ENCODE results near the gene CD151. TPM values are rescaled to one million over a fixed set of nuclear protein-coding genes. Genes with fewer than 3 reads are reported as not detected.
A peak's percentile ranks its signal among the peaks of the same experiment; 100 is the strongest.

CD151 gene
- total RNA-seq, 1 experiment from 2014 or later: 115 TPM

DNA sequence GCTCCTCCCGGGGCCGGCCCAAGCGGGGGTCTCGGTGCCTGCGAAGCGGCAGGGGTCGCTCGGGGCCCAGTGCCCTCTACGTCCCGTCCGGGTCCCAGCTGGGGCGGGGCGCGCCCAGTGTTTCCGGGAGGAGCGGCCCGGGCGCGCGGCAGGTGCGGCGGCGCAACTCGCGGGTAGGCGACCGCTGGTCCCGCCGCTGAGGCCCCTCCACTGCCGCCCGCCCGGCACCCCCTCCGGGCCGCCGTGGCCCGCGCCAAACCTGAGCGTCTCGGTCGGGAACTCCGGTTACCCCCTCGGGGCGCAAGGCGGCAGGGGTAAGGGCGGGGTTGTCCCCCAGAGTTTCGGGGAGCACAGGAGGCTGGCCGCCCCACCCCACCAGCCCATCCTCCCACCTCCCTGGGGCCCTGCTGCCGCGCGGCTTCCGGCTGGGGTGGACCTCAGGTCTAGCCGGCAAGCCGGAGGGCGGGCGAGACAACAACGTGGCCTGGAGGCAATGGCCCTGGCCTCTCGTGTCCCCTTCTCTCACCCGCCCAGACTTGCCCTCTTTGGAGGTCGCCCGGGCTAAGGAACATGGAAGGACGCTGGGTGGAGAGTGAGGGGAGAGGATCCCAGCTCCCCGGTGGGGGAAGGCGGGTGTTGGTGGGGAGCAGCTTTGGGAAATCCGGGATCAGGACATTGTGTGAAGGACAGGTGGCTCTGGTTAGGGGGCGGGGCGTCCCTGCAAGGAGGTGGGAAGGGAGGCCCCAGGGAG, 5.4 kb upstream of the CD151 start (continued):
- TF ChIP-seq, protein P1, sequence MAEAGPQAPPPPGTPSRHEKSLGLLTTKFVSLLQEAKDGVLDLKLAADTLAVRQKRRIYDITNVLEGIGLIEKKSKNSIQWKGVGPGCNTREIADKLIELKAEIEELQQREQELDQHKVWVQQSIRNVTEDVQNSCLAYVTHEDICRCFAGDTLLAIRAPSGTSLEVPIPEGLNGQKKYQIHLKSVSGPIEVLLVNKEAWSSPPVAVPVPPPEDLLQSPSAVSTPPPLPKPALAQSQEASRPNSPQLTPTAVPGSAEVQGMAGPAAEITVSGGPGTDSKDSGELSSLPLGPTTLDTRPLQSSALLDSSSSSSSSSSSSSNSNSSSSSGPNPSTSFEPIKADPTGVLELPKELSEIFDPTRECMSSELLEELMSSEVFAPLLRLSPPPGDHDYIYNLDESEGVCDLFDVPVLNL (CRISPR knock-in tag; IDR thresholded peaks at IDR 0.05; ENCODE audit: borderline replicate concordance, low read depth): no peak
- TF ChIP-seq ATF1 (CRISPR knock-in tag; IDR thresholded peaks at IDR 0.05) (no peak), NFATC4 (CRISPR knock-in tag; IDR thresholded peaks at IDR 0.05) (no peak), ZNF317 (CRISPR knock-in tag; IDR thresholded peaks at IDR 0.05; ENCODE audit: borderline replicate concordance, low read depth) (no peak), TCF7 (CRISPR knock-in tag; IDR thresholded peaks at IDR 0.05; ENCODE audit: low read depth) (no peak), NR3C1 (CRISPR knock-in tag; conservative IDR thresholded peaks at IDR 0.05; ENCODE audit: low read depth) (no peak; the same call in 1 of the 2 replicates), GRHL2 (CRISPR knock-in tag; IDR thresholded peaks at IDR 0.05; ENCODE audit: insufficient replicate concordance, severe bottlenecking) (no peak), FOXP1 (CRISPR knock-in tag; IDR thresholded peaks at IDR 0.05; ENCODE audit: borderline replicate concordance) (no peak; the same call in 1 of the 2 replicates), ZNF416 (CRISPR knock-in tag; IDR thresholded peaks at IDR 0.05) (no peak), E2F1 (CRISPR knock-in tag; IDR thresholded peaks at IDR 0.05) (no peak), ZBTB21 (CRISPR knock-in tag; IDR thresholded peaks at IDR 0.05; ENCODE audit: borderline replicate concordance) (peak; percentile 47; the same call in 1 of the 2 replicates), FOXK1 (CRISPR knock-in tag; IDR thresholded peaks at IDR 0.05) (0 out of 2 replicates have a peak, but pooled peaks have one; percentile 56), MAX (CRISPR knock-in tag; IDR thresholded peaks at IDR 0.05) (peak; percentile 43; the same call in 1 of the 2 replicates), EMX1 (CRISPR knock-in tag; IDR thresholded peaks at IDR 0.05) (no peak), ZNF121 (CRISPR knock-in tag; IDR thresholded peaks at IDR 0.05) (no peak), ETV6 (CRISPR knock-in tag; IDR thresholded peaks at IDR 0.05) (peak; percentile 73; the same call in 1 of the 2 replicates), SP1 (CRISPR knock-in tag; conservative IDR thresholded peaks at IDR 0.05) (peak; percentile 39), CTCF (IDR thresholded peaks at IDR 0.05) (no peak), PRDM15 (CRISPR knock-in tag; IDR thresholded peaks at IDR 0.05) (peak; percentile 86), SOX15 (CRISPR knock-in tag; IDR thresholded peaks at IDR 0.05) (no peak), FOXJ3 (CRISPR knock-in tag; IDR thresholded peaks at IDR 0.05; ENCODE audit: borderline replicate concordance) (no peak), OVOL2 (CRISPR knock-in tag; IDR thresholded peaks at IDR 0.05; ENCODE audit: borderline replicate concordance) (no peak)
- TF ChIP-seq, protein P2, sequence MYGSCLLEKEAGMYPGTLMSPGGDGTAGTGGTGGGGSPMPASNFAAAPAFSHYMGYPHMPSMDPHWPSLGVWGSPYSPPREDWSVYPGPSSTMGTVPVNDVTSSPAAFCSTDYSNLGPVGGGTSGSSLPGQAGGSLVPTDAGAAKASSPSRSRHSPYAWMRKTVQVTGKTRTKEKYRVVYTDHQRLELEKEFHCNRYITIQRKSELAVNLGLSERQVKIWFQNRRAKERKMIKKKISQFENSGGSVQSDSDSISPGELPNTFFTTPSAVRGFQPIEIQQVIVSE (CRISPR knock-in tag; IDR thresholded peaks at IDR 0.05; ENCODE audit: borderline replicate concordance): no peak
- TF ChIP-seq, protein P3, sequence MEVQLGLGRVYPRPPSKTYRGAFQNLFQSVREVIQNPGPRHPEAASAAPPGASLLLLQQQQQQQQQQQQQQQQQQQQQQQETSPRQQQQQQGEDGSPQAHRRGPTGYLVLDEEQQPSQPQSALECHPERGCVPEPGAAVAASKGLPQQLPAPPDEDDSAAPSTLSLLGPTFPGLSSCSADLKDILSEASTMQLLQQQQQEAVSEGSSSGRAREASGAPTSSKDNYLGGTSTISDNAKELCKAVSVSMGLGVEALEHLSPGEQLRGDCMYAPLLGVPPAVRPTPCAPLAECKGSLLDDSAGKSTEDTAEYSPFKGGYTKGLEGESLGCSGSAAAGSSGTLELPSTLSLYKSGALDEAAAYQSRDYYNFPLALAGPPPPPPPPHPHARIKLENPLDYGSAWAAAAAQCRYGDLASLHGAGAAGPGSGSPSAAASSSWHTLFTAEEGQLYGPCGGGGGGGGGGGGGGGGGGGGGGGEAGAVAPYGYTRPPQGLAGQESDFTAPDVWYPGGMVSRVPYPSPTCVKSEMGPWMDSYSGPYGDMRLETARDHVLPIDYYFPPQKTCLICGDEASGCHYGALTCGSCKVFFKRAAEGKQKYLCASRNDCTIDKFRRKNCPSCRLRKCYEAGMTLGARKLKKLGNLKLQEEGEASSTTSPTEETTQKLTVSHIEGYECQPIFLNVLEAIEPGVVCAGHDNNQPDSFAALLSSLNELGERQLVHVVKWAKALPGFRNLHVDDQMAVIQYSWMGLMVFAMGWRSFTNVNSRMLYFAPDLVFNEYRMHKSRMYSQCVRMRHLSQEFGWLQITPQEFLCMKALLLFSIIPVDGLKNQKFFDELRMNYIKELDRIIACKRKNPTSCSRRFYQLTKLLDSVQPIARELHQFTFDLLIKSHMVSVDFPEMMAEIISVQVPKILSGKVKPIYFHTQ (CRISPR knock-in tag; IDR thresholded peaks at IDR 0.05): no peak

Data from WTC11 (cell line).